Lower leg skin (tissue), 4 donors: ENCODE results near the gene ZDHHC9. TPM values are rescaled to one million over a fixed set of nuclear protein-coding genes. Genes with fewer than 3 reads are reported as not detected.

Source experiments
- DNase-seq, 2 donors: peaks; one replicate each; pipeline ENCODE4 v3.0.0-alpha.2; 2019; ENCODE audit warnings: low spot score in 2 of 2
- H3K4me3 ChIP-seq: fragments of 200-600 bp; sonication (generic); 2 replicates; pipeline ENCODE4 v1.5.1; 2017; ENCODE audit warnings: mild to moderate bottlenecking, low read depth; ENCODE audit not compliant: poor library complexity, severe bottlenecking
- POLR2A ChIP-seq, 2 donors: fragments of 450-650 bp; IDR thresholded peaks; one replicate each; pipeline ENCODE4 v1.6.1; 2016 to 2017; ENCODE audit warnings: antibody characterized with exemption in 2 of 2, mild to moderate bottlenecking in 1 of 2, moderate library complexity in 1 of 2
- whole genome bisulfite sequencing, 2 donors: methylation state at CpG; one replicate each; pipeline ENCODE4 v1.1.5; 2018; 5-methylcytosine and 5-hydroxymethylcytosine counted together
- intact Hi-C: fragments of 100-400 bp; cut with DNase I; formaldehyde crosslinking; loops from one replicate; pipeline ENCODE4 v1.15.0; 2023; ENCODE audit warnings: low total_unique reads
- total RNA-seq, 4 donors: library from RNA; depleted of rRNA; stranded (reverse); fragments of >200 nt; gene quantifications; one replicate each; pipeline ENCODE4 v1.1.0, GENCODE V29; 2016
- TF ChIP-seq, protein P1 (sequence below), 3 donors: fragments of 450-650 bp; IDR thresholded peaks; one replicate each; pipeline ENCODE4 v1.5.1; 2016; ENCODE audit warnings: antibody characterized with exemption in 3 of 3, mild to moderate bottlenecking in 3 of 3, moderate library complexity in 2 of 3

Gene ZDHHC9
- total RNA-seq, 4 donors from 2014 or later: 23.8 to 58.0 (median 40.1) TPM

DNA sequence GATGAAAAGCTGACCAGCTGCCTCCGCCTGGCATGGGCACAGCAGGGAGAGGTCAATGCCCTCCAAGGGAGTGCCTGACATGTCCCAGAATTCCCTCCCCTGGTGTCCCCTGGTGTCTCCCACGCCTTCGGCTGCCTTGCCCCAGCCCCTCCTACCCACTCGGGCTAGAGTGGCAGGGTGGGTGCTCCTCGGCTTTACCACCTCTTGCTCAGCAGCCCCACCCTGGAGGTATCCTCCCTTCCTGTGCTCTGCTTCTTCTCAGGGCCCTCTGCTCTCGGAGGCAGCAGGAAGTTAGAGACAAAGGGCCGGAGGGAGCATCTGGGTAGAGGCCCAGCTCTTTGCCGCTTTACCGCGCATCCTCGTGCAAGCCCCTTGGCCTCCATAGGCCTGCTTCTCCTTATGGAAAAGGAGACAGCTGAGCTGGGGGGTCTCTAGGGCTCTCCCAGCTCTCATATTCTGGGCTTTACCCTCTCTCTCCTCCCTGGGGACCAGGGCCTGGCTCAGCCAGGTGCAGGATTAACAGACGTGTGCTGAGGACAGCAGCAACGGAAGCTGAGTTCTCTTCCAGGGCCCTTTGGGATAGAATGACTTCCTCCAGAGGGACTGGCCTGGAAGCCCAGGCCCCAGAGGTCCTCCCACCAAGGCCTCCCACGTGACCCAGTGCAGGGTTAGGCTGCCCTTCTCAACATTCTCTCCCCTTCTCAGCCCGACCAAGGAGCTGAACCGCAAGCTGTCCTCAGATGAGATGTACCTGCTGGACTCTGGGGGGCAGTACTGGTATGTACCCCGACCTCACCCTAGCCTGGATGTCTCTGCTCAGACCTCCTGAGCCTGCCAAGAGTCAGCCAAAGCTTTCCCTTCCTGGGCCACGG, 87.7 kb downstream of the ZDHHC9 start:
- TF ChIP-seq, protein P1, sequence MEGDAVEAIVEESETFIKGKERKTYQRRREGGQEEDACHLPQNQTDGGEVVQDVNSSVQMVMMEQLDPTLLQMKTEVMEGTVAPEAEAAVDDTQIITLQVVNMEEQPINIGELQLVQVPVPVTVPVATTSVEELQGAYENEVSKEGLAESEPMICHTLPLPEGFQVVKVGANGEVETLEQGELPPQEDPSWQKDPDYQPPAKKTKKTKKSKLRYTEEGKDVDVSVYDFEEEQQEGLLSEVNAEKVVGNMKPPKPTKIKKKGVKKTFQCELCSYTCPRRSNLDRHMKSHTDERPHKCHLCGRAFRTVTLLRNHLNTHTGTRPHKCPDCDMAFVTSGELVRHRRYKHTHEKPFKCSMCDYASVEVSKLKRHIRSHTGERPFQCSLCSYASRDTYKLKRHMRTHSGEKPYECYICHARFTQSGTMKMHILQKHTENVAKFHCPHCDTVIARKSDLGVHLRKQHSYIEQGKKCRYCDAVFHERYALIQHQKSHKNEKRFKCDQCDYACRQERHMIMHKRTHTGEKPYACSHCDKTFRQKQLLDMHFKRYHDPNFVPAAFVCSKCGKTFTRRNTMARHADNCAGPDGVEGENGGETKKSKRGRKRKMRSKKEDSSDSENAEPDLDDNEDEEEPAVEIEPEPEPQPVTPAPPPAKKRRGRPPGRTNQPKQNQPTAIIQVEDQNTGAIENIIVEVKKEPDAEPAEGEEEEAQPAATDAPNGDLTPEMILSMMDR (IDR thresholded peaks at IDR 0.05): no peak
- no peak for TF ChIP-seq POLR2A (IDR thresholded peaks at IDR 0.05)
- 73 to 78% methylated on average over 14 to 18 of the region's 18 CpGs for WGBS, 2 donors
- intact Hi-C loops: no loop called here
- no peak for DNase-seq
- no peak overlapping the region for H3K4me3 ChIP-seq

DNA sequence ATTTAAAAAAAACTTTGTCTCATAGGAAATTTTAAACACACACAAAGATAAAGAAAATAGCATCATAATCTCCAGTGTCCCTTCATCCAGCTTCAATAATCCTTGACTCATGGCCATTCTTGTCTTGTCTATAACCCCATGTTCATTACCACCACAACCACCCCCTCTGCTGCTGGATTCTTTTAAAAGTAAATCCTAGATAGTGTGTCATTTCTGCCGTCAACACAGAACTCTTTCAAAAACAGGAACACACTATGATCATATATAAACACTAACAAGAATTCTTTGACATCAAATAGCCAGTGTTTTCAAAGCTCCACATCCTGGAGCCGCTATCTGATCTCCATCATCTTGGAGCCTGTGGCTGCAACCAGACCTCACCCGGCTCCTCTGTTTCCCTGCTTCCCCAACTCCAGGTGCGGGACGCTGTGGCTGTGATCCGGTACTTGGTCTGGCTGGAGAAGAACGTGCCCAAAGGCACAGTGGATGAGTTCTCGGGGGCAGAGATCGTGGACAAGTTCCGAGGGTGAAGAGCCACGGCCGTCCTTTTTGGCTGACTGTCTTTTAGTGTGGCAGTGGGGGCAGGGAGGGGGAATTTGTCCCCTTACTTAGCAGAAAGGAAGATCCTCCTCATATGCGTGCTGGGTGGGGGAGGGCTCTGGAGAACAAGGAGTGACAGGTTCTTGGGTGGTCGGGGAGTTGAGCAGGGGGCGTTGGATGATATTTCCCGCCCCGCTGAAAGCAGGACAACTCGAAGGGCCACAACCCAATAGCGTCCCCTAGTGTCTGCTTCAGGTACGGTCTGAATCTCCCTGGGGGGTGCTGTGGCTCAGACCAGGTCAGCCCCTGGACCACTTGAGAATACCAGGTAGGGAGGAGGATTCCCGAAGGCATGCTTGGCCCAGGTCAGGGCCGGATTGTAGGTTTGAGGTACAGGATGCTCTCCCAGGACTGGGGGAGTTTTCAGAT, 89.3 kb downstream of the ZDHHC9 start:
- WGBS, 2 donors: 61 to 78% methylated on average over 19 to 22 of the region's 22 CpGs
- intact Hi-C loops: no loop called here
- H3K4me3 ChIP-seq: no peak overlapping the region
- TF ChIP-seq, protein P1 (IDR thresholded peaks at IDR 0.05): no peak
- no peak for TF ChIP-seq POLR2A (IDR thresholded peaks at IDR 0.05)
- no peak for DNase-seq

Other genes starting within 250 kb of the ZDHHC9 start
- gene APLN, start 188.9 kb downstream of the ZDHHC9 start, total RNA-seq: under 1 TPM in 1 of 4 donors, not detected in 3; 0.16 TPM
- gene XPNPEP2, start 104.9 kb downstream of the ZDHHC9 start, total RNA-seq: 1 to 10 TPM; 1.3 to 5.0 (median 2.2) TPM
- gene SASH3, start 63.9 kb downstream of the ZDHHC9 start, total RNA-seq: 1 to 10 TPM in 3 of 4 donors, under 1 TPM in 1; 0.25 to 3.4 (median 1.6) TPM
- gene UTP14A, start 62.3 kb upstream of the ZDHHC9 start, total RNA-seq: 10 to 100 TPM; 10.5 to 12.6 (median 11.1) TPM
- gene BCORL1, start 138.7 kb upstream of the ZDHHC9 start, total RNA-seq: 10 to 100 TPM in 1 of 4 donors, 1 to 10 TPM in 3; 4.3 to 10.0 (median 7.9) TPM